Measurements from ENCODE around the gene PALLD. TPM values are rescaled to one million over a fixed set of nuclear protein-coding genes. Genes with fewer than 3 reads are reported as not detected.

Gene PALLD
- total RNA-seq, 1 donor from 2014 or later: 179 TPM

- Histone ChIP-seq H3K4me1 (no peaks in the 10 kb centered on the region), H3K36me3 (no peaks in the 10 kb centered on the region), H3K4me3 (no peak overlapping the region), H3K27me3 (no peaks in the 10 kb centered on the region), H3K27ac (no peak overlapping the region), H3K9me3 (no peaks in the 10 kb centered on the region)
- TF ChIP-seq, protein P1, sequence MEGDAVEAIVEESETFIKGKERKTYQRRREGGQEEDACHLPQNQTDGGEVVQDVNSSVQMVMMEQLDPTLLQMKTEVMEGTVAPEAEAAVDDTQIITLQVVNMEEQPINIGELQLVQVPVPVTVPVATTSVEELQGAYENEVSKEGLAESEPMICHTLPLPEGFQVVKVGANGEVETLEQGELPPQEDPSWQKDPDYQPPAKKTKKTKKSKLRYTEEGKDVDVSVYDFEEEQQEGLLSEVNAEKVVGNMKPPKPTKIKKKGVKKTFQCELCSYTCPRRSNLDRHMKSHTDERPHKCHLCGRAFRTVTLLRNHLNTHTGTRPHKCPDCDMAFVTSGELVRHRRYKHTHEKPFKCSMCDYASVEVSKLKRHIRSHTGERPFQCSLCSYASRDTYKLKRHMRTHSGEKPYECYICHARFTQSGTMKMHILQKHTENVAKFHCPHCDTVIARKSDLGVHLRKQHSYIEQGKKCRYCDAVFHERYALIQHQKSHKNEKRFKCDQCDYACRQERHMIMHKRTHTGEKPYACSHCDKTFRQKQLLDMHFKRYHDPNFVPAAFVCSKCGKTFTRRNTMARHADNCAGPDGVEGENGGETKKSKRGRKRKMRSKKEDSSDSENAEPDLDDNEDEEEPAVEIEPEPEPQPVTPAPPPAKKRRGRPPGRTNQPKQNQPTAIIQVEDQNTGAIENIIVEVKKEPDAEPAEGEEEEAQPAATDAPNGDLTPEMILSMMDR (IDR thresholded peaks at IDR 0.05): no peak
- intact Hi-C loops (cut with DNase I): no loop called here
- ATAC-seq (no peak), DNase-seq (no peak)
Observed at GRCh38 chr4:168614281-168615057, 117.6 kb downstream of the PALLD start.

DNA sequence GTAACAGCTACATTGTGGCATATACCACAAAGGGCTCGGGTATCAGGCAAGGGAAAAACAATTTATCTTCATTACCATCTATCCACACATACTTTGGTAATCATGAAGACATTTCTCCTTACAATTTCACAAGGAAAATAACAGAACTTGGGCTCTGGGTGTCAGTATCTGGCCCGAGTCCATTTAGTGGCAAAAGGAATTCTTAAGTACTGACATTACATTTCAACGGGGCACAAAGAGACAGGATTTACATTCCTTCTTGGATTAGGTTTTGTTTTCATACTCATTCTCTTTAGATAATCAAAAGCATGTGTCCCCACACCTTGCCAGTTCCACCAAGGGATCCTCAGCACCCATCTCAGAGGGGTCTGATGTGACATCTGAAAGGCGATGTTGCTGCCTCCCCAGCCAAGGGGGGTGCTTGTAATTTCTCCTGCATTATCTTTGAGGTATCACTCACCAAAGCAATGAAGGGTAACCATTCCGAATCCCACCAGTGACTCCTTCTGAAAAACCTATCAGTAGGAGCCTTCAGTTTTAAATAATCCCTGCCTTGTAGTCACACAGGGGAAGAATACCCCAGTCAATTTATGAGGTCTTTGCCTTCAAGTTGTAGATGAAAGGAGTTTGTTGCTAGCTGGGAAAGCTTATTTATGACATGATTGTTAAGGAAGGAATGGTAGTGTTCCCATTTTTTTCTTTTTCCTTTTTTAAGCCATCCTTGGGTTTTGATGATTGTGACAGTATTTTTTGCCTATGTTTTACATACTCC is 118.6 kb downstream of the PALLD start:
- no peak overlapping the region for H3K4me3 ChIP-seq
- DNase-seq (no peak), ATAC-seq (no peak)
- no peaks in the 10 kb centered on the region for H3K27me3 ChIP-seq
- TF ChIP-seq, protein P1 (IDR thresholded peaks at IDR 0.05): no peak
- no peak overlapping the region for H3K27ac ChIP-seq
- H3K4me1 ChIP-seq: no peaks in the 10 kb centered on the region
- H3K36me3 ChIP-seq: no peaks in the 10 kb centered on the region
- no peaks in the 10 kb centered on the region for H3K9me3 ChIP-seq
- intact Hi-C loops (cut with DNase I): no loop called here

- no peaks in the 10 kb centered on the region for H3K27me3 ChIP-seq
- H3K4me1 ChIP-seq: no peaks in the 10 kb centered on the region
- H3K4me3 ChIP-seq: no peak overlapping the region
- DNase-seq: no peak
- peak; percentile 79 for ATAC-seq
- no peaks in the 10 kb centered on the region for H3K36me3 ChIP-seq
- H3K9me3 ChIP-seq: no peaks in the 10 kb centered on the region
- TF ChIP-seq, protein P1 (IDR thresholded peaks at IDR 0.05): no peak
- intact Hi-C loops (cut with DNase I): no loop called here
- no peak overlapping the region for H3K27ac ChIP-seq
Observed at GRCh38 chr4:168618577-168619265, 121.9 kb downstream of the PALLD start.

- intact Hi-C loops (cut with DNase I): no loop called here
- no peak overlapping the region for H3K27ac ChIP-seq
Observed at GRCh38 chr4:168619266-168619631, 122.4 kb downstream of the PALLD start.

More at GRCh38 chr4:168619266-168619631, 122.4 kb downstream of the PALLD start:
- Histone ChIP-seq H3K27me3 (no peaks in the 10 kb centered on the region), H3K4me3 (no peak overlapping the region), H3K9me3 (no peaks in the 10 kb centered on the region), H3K36me3 (no peaks in the 10 kb centered on the region), H3K4me1 (no peaks in the 10 kb centered on the region)
- TF ChIP-seq, protein P1 (IDR thresholded peaks at IDR 0.05): no peak
- DNase-seq (no peak), ATAC-seq (peak; percentile 26)

Measured in upper lobe of right lung (tissue), 1 donor.